Astrocyte (in vitro differentiated cells and primary cell): Measurements from ENCODE around the gene VENTX. TPM values are rescaled to one million over a fixed set of nuclear protein-coding genes. Genes with fewer than 3 reads are reported as not detected.

Experiments
- DNase-seq: peaks from one replicate; pipeline ENCODE4 v3.0.0-alpha.2; 2010; ENCODE audit warnings: low read depth
- FAIRE-seq: peaks from 2 replicates; lab custom pipeline; 2011; peaks lifted over from hg19 to GRCh38; lab: Jason Lieb, UNC
- H2AFZ ChIP-seq: 2 replicates; pipeline ENCODE4 v1.6.0; 2012; ENCODE audit warnings: low read depth, low read length, inconsistent platforms
- H3K27ac ChIP-seq: 2 replicates; pipeline ENCODE4 v1.5.1; 2011; ENCODE audit warnings: low read depth, low read length, inconsistent platforms
- H3K27me3 ChIP-seq: 2 replicates; pipeline ENCODE4 v1.6.0; 2011; ENCODE audit warnings: low read length, inconsistent platforms; ENCODE audit not compliant: insufficient read depth
- H3K36me3 ChIP-seq: 2 replicates; pipeline ENCODE4 v1.5.1; 2011; ENCODE audit warnings: low read length, inconsistent platforms; ENCODE audit not compliant: insufficient read depth
- H3K4me1 ChIP-seq: 2 replicates; pipeline ENCODE4 v1.5.1; 2011; ENCODE audit warnings: low read length, inconsistent platforms; ENCODE audit not compliant: insufficient read depth
- H3K4me2 ChIP-seq: 2 replicates; pipeline ENCODE4 v1.6.0; 2012; ENCODE audit warnings: low read length, inconsistent platforms
- H3K4me3 ChIP-seq: 2 replicates; pipeline ENCODE4 v1.5.1; 2011; ENCODE audit warnings: low read depth, mild to moderate bottlenecking, low read length, inconsistent platforms; ENCODE audit not compliant: insufficient read depth
- H3K79me2 ChIP-seq: 2 replicates; pipeline ENCODE4 v1.6.0; 2012; ENCODE audit warnings: mild to moderate bottlenecking, low read length, inconsistent platforms; ENCODE audit not compliant: insufficient read depth
- H3K9ac ChIP-seq: 2 replicates; pipeline ENCODE4 v1.6.0; 2012; ENCODE audit warnings: mild to moderate bottlenecking, low read length, inconsistent platforms
- H3K9me3 ChIP-seq: 2 replicates; pipeline ENCODE4 v1.5.1; 2012; ENCODE audit warnings: low read depth, mild to moderate bottlenecking, low read length, inconsistent platforms; ENCODE audit not compliant: insufficient read depth
- H4K20me1 ChIP-seq: 2 replicates; pipeline ENCODE4 v1.6.0; 2012; ENCODE audit warnings: low read length, inconsistent platforms; ENCODE audit not compliant: insufficient read depth
- H3K27ac Mint-ChIP-seq: one replicate; pipeline ENCODE4 v1.8.0; 2021; ENCODE audit warnings: mild to moderate bottlenecking, mixed read lengths; ENCODE audit not compliant: unreplicated experiment
- H3K27me3 Mint-ChIP-seq: one replicate; pipeline ENCODE4 v1.8.0; 2021; ENCODE audit warnings: low read depth, mixed read lengths; ENCODE audit not compliant: unreplicated experiment
- H3K36me3 Mint-ChIP-seq: one replicate; pipeline ENCODE4 v1.8.0; 2021; ENCODE audit warnings: low read depth, mixed read lengths; ENCODE audit not compliant: unreplicated experiment
- H3K4me1 Mint-ChIP-seq: one replicate; pipeline ENCODE4 v1.8.0; 2021; ENCODE audit warnings: low read depth, mixed read lengths; ENCODE audit not compliant: unreplicated experiment
- H3K4me3 Mint-ChIP-seq: one replicate; pipeline ENCODE4 v1.8.0; 2021; ENCODE audit warnings: mild to moderate bottlenecking, moderate library complexity, mixed read lengths; ENCODE audit not compliant: unreplicated experiment
- H3K9me3 Mint-ChIP-seq: one replicate; pipeline ENCODE4 v1.8.0; 2021; ENCODE audit warnings: mild to moderate bottlenecking, mixed read lengths; ENCODE audit not compliant: unreplicated experiment
- CTCF ChIP-seq: IDR thresholded peaks from 2 replicates; pipeline ENCODE4 v1.5.1; 2011; ENCODE audit warnings: low read depth, mild to moderate bottlenecking, inconsistent platforms, low read length, moderate library complexity; ENCODE audit not compliant: insufficient read depth
- EZH2 ChIP-seq: IDR thresholded peaks from 2 replicates; pipeline ENCODE4 v1.6.1; 2012; ENCODE audit warnings: mild to moderate bottlenecking, low read length, inconsistent platforms; ENCODE audit not compliant: insufficient read depth
- total RNA-seq: library from RNA; stranded (reverse); gene quantifications from 2 replicates; pipeline ENCODE4 v1.2.1, GENCODE V29; 2021

The VENTX gene
- total RNA-seq, 1 donor from 2014 or later = 0.11 TPM

- H3K9ac ChIP-seq = no peak overlapping the region
- no peak overlapping the region for H3K27ac ChIP-seq
- TF ChIP-seq CTCF = no peak
- Mint-ChIP-seq H3K27ac (no peak overlapping the region), H3K9me3 (no peaks in the 10 kb centered on the region), H3K4me3 (no peak overlapping the region), H3K36me3 (no peaks in the 10 kb centered on the region), H3K27me3 (peaks cover 11% of the 10 kb centered on the region), H3K4me1 (no peaks in the 10 kb centered on the region)
- H2AFZ ChIP-seq = no peak overlapping the region
- peaks cover 5% of the 10 kb centered on the region for H3K9me3 ChIP-seq
- no peaks in the 10 kb centered on the region for H3K27me3 ChIP-seq
- no peaks in the 10 kb centered on the region for H3K79me2 ChIP-seq
- H3K36me3 ChIP-seq = no peaks in the 10 kb centered on the region
- no peak overlapping the region for H3K4me2 ChIP-seq
- no peaks in the 10 kb centered on the region for H3K4me1 ChIP-seq
- DNase-seq (no peak), FAIRE-seq (no peak)
- no peaks in the 10 kb centered on the region for H4K20me1 ChIP-seq
- H3K4me3 ChIP-seq = no peak overlapping the region
These were observed 26.4 kb upstream of the VENTX start for GRCh38 chr10:133211141-133211830.

GRCh38 chr10:133211959-133212852 is 25.4 kb upstream of the VENTX start:
- no peaks in the 10 kb centered on the region for H3K27me3 ChIP-seq
- no peak overlapping the region for H3K4me3 Mint-ChIP-seq
- FAIRE-seq = no peak
- no peak for DNase-seq
- H3K4me2 ChIP-seq = no peak overlapping the region
- H3K36me3 ChIP-seq = no peaks in the 10 kb centered on the region
- no peak overlapping the region for H2AFZ ChIP-seq
- H3K4me1 Mint-ChIP-seq = no peaks in the 10 kb centered on the region
- no peak overlapping the region for H3K27ac ChIP-seq
- no peaks in the 10 kb centered on the region for H3K79me2 ChIP-seq
- no peaks in the 10 kb centered on the region for H3K4me1 ChIP-seq
- no peak overlapping the region for H3K9ac ChIP-seq
- H3K27ac Mint-ChIP-seq = no peak overlapping the region
- H3K4me3 ChIP-seq = no peak overlapping the region
- H3K9me3 ChIP-seq = peaks cover 5% of the 10 kb centered on the region
- no peaks in the 10 kb centered on the region for H3K36me3 Mint-ChIP-seq
- TF ChIP-seq CTCF (no peak), EZH2 (no peak)
- no peaks in the 10 kb centered on the region for H3K9me3 Mint-ChIP-seq
- peaks cover 20% of the 10 kb centered on the region for H3K27me3 Mint-ChIP-seq
- no peaks in the 10 kb centered on the region for H4K20me1 ChIP-seq
